ENCODE results near the gene ANKRD53. TPM values are rescaled to one million over a fixed set of nuclear protein-coding genes. Genes with fewer than 3 reads are reported as not detected.

ANKRD53 gene
- total RNA-seq, 1 donor from 2014 or later = 2.5 TPM

DNA sequence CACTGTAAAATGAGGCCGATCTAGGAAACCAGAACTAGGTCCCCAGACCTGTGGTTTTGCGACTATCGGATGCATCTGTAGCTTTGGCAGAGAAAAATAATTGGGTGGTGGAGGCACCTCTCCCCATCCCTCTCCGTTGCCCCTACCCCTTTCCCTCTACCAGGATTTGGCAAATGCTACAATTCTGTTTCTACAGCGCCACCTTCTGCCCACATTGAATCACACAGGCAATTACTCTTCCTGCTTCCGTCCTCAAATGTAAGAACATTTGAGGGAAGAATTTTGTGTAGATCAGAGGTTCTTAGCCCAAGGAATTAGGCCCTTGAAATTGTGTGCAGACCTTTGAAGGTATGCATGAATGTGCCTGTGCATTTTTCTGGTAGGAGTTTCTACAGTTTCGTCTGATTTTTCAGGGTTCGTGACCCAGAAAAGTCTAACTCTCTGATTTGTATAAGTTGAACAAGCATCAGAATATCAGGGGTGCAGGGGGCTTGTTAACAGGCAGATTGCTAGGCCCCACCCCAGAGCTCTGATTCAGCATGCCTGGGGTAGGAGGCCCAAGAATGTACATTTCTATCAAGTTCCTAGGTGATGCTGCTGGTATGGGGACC, 31.5 kb upstream of the ANKRD53 start:
- no peak overlapping the region for H3K4me3 Mint-ChIP-seq
- ATAC-seq (ENCODE audit: low read depth) (peak; percentile 25), DNase-seq (no peak)
- peaks cover 12% of the 10 kb centered on the region for H3K4me1 Mint-ChIP-seq
- no peak overlapping the region for H3K27ac Mint-ChIP-seq
- H3K36me3 Mint-ChIP-seq (ENCODE audit: low read depth) = no peaks in the 10 kb centered on the region
- no peaks in the 10 kb centered on the region for H3K9me3 Mint-ChIP-seq
- intact Hi-C loops (cut with micrococcal nuclease) = no loop called here
- H3K27me3 Mint-ChIP-seq = peaks cover 20% of the 10 kb centered on the region
- ChIA-PET CTCF (interaction anchor here (1.0 to 4.2 kb wide), 6 partner anchors 10 to 643 kb away, joined by 3 to 62 read pairs (median 10); partner anchors contain the start of gene FIGLA), POLR2A (no interaction called here)
- no peak for TF ChIP-seq CTCF (IDR thresholded peaks at IDR 0.05)

GRCh38 chr2:70947556-70948184, 30.8 kb upstream of the ANKRD53 start:
- ATAC-seq (ENCODE audit: low read depth) = no peak
- peaks cover 20% of the 10 kb centered on the region for H3K27me3 Mint-ChIP-seq
- H3K4me1 Mint-ChIP-seq = peaks cover 12% of the 10 kb centered on the region
- no peaks in the 10 kb centered on the region for H3K9me3 Mint-ChIP-seq
- H3K27ac Mint-ChIP-seq = no peak overlapping the region
- peak overlapping the region; percentile 77 for H3K4me3 Mint-ChIP-seq
- H3K36me3 Mint-ChIP-seq (ENCODE audit: low read depth) = no peaks in the 10 kb centered on the region
- TF ChIP-seq CTCF (IDR thresholded peaks at IDR 0.05) = no peak
- CTCF ChIA-PET = interaction anchor here (0.9 to 4.2 kb wide), 11 partner anchors 17 to 654 kb away, joined by 3 to 62 read pairs (median 6); partner anchors contain the start of genes FIGLA and SNRPG
- DNase-seq = no peak
- intact Hi-C loops (cut with micrococcal nuclease) = loop anchor here (1.0 to 2.0 kb wide), 5 partner anchors 76 to 643 kb away; no protein-coding TSS in a partner anchor
- POLR2A ChIA-PET = interaction anchor here (0.6 kb wide), 1 partner anchor 45 kb away, joined by 3 read pairs; no protein-coding TSS in a partner anchor

GRCh38 chr2:70948337-70949003, 30.0 kb upstream of the ANKRD53 start:
- POLR2A ChIA-PET = interaction anchor here (0.6 kb wide), 1 partner anchor 44 kb away, joined by 3 read pairs; no protein-coding TSS in a partner anchor
- H3K4me3 Mint-ChIP-seq = peak overlapping the region; percentile 77
- CTCF ChIA-PET = interaction anchor here (0.5 to 4.2 kb wide), 12 partner anchors 16 to 655 kb away, joined by 3 to 62 read pairs (median 6); partner anchors contain the start of genes FIGLA and SNRPG
- peak overlapping the region; percentile 4 for H3K27ac Mint-ChIP-seq
- no peaks in the 10 kb centered on the region for H3K9me3 Mint-ChIP-seq
- peak; percentile 99 for ATAC-seq (ENCODE audit: low read depth)
- peaks cover 20% of the 10 kb centered on the region for H3K27me3 Mint-ChIP-seq
- peaks cover 12% of the 10 kb centered on the region for H3K4me1 Mint-ChIP-seq
- TF ChIP-seq CTCF (IDR thresholded peaks at IDR 0.05) = peak; percentile 73
- no peaks in the 10 kb centered on the region for H3K36me3 Mint-ChIP-seq (ENCODE audit: low read depth)
- DNase-seq = peak; percentile 66
- intact Hi-C loops (cut with micrococcal nuclease) = loop anchor here (1.0 to 2.0 kb wide), 5 partner anchors 77 to 644 kb away; no protein-coding TSS in a partner anchor

DNA sequence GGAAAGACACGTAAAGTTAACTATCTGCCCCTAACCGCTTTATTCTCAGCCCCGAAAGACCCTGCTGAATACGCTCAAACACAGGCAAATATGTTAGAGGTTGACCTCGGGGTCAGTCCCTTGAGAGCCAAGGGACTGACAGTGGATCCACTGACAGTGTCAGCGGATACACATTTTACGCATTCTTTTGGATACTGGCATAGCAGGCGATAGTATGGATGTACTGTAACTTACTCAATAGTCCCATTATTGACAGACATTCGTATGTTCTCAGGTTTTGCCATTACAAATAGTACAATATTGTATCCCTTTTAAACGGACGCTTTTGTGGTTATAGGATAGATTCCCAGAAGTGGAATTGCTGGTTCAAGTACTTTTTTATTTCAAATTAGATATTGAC, 29.3 kb upstream of the ANKRD53 start:
- H3K36me3 Mint-ChIP-seq (ENCODE audit: low read depth) = no peaks in the 10 kb centered on the region
- H3K9me3 Mint-ChIP-seq = no peaks in the 10 kb centered on the region
- TF ChIP-seq CTCF (IDR thresholded peaks at IDR 0.05) = no peak
- DNase-seq = no peak
- peaks cover 12% of the 10 kb centered on the region for H3K4me1 Mint-ChIP-seq
- POLR2A ChIA-PET = no interaction called here
- no peak for ATAC-seq (ENCODE audit: low read depth)
- H3K27me3 Mint-ChIP-seq = peaks cover 22% of the 10 kb centered on the region
- intact Hi-C loops (cut with micrococcal nuclease) = loop anchor here (2.0 kb wide), 2 partner anchors 86 to 294 kb away; no protein-coding TSS in a partner anchor
- H3K27ac Mint-ChIP-seq = no peak overlapping the region
- CTCF ChIA-PET = interaction anchor here (0.5 to 4.2 kb wide), 12 partner anchors 16 to 655 kb away, joined by 3 to 62 read pairs (median 5); partner anchors contain the start of genes FIGLA and SNRPG
- H3K4me3 Mint-ChIP-seq = no peak overlapping the region
